PC-9 (cell line): ENCODE measurements around the gene CFHR5. TPM values are rescaled to one million over a fixed set of nuclear protein-coding genes. Genes with fewer than 3 reads are reported as not detected.

Experiments
- BruUV-seq: library from RNA; stranded (reverse); fragments of 400-500 nt; replicated peaks from 2 replicates; lab custom pipeline; 2021; lab: Mats Ljungman, UMichigan
- CTCF ChIA-PET: fragments of 300-600 bp; sonication (Branson Sonifier 250); formaldehyde crosslinking; loops from one replicate; lab custom pipeline; 2022; ENCODE audit warnings: antibody characterized with exemption; lab: Charles Lee
- POLR2A ChIA-PET: fragments of 300-600 bp; sonication (Branson Sonifier 250); formaldehyde crosslinking; loops from one replicate; lab custom pipeline; 2022; ENCODE audit warnings: antibody characterized with exemption; ENCODE audit not compliant: unreplicated experiment; lab: Charles Lee
- DNase-seq, 2 experiments: peaks; one replicate each; pipeline versions ENCODE4 v3.0.0 to v3.0.0-alpha.2; 2015 to 2022; ENCODE audit warnings: mixed read lengths in 1 of 2
- H2AFZ ChIP-seq: fragments of 200-600 bp; sonication (generic); 2 replicates; pipeline ENCODE4 v1.8.1; 2017; ENCODE audit warnings: antibody characterized with exemption
- H3F3A ChIP-seq: fragments of 200-600 bp; sonication (generic); 2 replicates; pipeline ENCODE4 v1.8.1; 2017; ENCODE audit warnings: antibody characterized with exemption, mild to moderate bottlenecking, low read depth; ENCODE audit not compliant: insufficient read depth
- H3K27ac ChIP-seq: fragments of 200-600 bp; sonication (generic); 2 replicates; pipeline ENCODE4 v1.6.1; 2016; ENCODE audit warnings: mixed run types
- H3K27me3 ChIP-seq: fragments of 200-600 bp; sonication (generic); 2 replicates; pipeline ENCODE4 v1.6.1; 2016; ENCODE audit warnings: low read depth, mixed run types; ENCODE audit not compliant: insufficient read depth
- H3K36me3 ChIP-seq: fragments of 200-600 bp; sonication (generic); 2 replicates; pipeline ENCODE4 v1.6.1; 2016; ENCODE audit warnings: low read depth, mixed run types
- H3K4me1 ChIP-seq: fragments of 200-600 bp; sonication (generic); replicated peaks from 2 replicates; pipeline ENCODE4 v1.6.1; 2016; ENCODE audit warnings: mixed run types; ENCODE audit not compliant: insufficient read depth
- H3K4me2 ChIP-seq: fragments of 200-600 bp; sonication (generic); 2 replicates; pipeline ENCODE4 v1.6.1; 2017; ENCODE audit warnings: mixed run types
- H3K4me3 ChIP-seq: fragments of 200-600 bp; sonication (generic); 2 replicates; pipeline ENCODE4 v1.6.1; 2016; ENCODE audit warnings: mixed run types
- H3K79me2 ChIP-seq: fragments of 200-600 bp; sonication (generic); 2 replicates; pipeline ENCODE4 v1.6.1; 2017; ENCODE audit warnings: low read depth, mixed run types
- H3K9me2 ChIP-seq: fragments of 200-600 bp; sonication (generic); 2 replicates; pipeline ENCODE4 v1.8.1; 2017; ENCODE audit warnings: mild to moderate bottlenecking; ENCODE audit not compliant: insufficient read depth
- H3K9me3 ChIP-seq: fragments of 200-600 bp; sonication (generic); 2 replicates; pipeline ENCODE4 v1.8.1; 2016; ENCODE audit warnings: low read depth; ENCODE audit not compliant: insufficient read depth
- H4K20me1 ChIP-seq: fragments of 200-600 bp; sonication (generic); 2 replicates; pipeline ENCODE4 v1.8.1; 2017; ENCODE audit not compliant: insufficient read depth
- EZH2 ChIP-seq: fragments of 200-600 bp; sonication (generic); IDR thresholded peaks from 2 replicates; pipeline ENCODE4 v1.8.0; 2017; ENCODE audit warnings: antibody characterized with exemption, low read depth
- intact Hi-C: fragments of 100-400 bp; cut with micrococcal nuclease; formaldehyde crosslinking; loops from one replicate; pipeline ENCODE4 v1.10.0; 2022; ENCODE audit not compliant: unreplicated experiment
- total RNA-seq: library from RNA; stranded (reverse); gene quantifications from 2 replicates; pipeline ENCODE4 v1.2.3, GENCODE V29; 2021
- TF ChIP-seq, protein P1 (sequence below): fragments of 200-600 bp; sonication (generic); conservative IDR thresholded peaks from 2 replicates; pipeline ENCODE4 v1.6.1; 2017; ENCODE audit warnings: mixed run types, antibody characterized with exemption, mild to moderate bottlenecking, moderate library complexity

The CFHR5 gene
- total RNA-seq, 1 experiment from 2014 or later, result not detected

DNA sequence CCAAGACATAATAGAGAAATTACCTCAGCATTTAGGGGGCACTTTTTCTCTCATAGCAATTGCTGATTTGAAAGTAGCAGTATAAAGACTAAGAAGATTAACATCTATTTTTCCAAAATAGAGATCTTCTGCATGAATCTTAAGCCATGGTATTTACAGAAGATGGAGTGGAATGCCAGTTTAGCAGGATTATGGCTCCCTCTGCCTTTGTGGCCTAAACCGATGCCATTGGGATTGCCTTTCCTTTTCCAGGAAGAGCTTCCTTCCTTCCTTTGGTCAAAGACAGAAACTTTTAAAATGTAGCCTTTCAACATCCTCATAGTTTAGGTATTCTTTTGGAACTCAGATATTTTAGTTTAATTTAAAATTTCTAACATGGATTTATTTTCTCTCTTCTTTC, 39.4 kb downstream of the CFHR5 start:
- CTCF ChIA-PET, result no interaction called here

DNA sequence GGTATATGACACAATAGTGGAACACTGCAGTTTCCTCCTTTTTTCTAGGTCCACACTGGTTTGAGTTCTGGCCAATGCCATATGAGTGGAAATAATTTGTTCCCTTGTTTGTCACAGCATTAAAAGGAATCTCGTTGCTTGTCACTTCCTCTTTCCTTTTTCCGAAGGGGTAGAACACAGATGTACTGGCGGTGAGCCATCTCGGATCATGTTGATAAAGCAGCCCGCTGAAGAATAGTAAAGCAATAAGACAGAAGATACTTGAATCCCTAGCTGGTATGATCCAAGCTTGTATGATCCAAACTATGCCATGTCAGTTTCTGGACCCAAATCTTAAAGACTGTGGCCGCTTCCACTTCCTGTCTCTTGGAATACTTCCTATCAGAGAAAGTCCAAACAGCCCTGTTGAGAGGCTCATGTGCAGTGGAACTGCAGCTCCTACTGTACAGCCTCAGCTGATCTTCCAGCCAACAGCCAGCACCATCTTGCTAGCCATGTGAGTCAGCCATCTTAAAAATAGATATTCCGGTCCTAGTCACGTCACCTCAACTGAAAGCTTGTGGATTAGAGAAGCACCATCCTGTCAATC, 40.3 kb downstream of the CFHR5 start:
- Histone ChIP-seq H2AFZ (no peak overlapping the region; the same call in 1 of the 2 replicates), H3K79me2 (no peaks in the 10 kb centered on the region), H3K4me3 (no peak overlapping the region), H3K4me1 (no peaks in the 10 kb centered on the region), H3F3A (no peaks in the 10 kb centered on the region), H3K36me3 (no peaks in the 10 kb centered on the region), H3K27ac (no peak overlapping the region), H3K9me3 (no peaks in the 10 kb centered on the region), H3K4me2 (no peak overlapping the region), H3K9me2 (no peaks in the 10 kb centered on the region; the same call in 1 of the 2 replicates), H4K20me1 (no peaks in the 10 kb centered on the region), H3K27me3 (no peaks in the 10 kb centered on the region)
- POLR2A ChIA-PET, result no interaction called here
- DNase-seq, result no peak
- intact Hi-C loops, result no loop called here
- BruUV-seq, result no TSS peak
- CTCF ChIA-PET, result no interaction called here
- TF ChIP-seq, protein P1, sequence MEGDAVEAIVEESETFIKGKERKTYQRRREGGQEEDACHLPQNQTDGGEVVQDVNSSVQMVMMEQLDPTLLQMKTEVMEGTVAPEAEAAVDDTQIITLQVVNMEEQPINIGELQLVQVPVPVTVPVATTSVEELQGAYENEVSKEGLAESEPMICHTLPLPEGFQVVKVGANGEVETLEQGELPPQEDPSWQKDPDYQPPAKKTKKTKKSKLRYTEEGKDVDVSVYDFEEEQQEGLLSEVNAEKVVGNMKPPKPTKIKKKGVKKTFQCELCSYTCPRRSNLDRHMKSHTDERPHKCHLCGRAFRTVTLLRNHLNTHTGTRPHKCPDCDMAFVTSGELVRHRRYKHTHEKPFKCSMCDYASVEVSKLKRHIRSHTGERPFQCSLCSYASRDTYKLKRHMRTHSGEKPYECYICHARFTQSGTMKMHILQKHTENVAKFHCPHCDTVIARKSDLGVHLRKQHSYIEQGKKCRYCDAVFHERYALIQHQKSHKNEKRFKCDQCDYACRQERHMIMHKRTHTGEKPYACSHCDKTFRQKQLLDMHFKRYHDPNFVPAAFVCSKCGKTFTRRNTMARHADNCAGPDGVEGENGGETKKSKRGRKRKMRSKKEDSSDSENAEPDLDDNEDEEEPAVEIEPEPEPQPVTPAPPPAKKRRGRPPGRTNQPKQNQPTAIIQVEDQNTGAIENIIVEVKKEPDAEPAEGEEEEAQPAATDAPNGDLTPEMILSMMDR, result no peak
- TF ChIP-seq EZH2, result no peak

More for the DNA sequence above, 39.4 kb downstream of the CFHR5 start:
- Histone ChIP-seq H3K4me3 (no peak overlapping the region), H3K4me2 (no peak overlapping the region), H3K36me3 (no peaks in the 10 kb centered on the region), H3K79me2 (no peaks in the 10 kb centered on the region), H2AFZ (no peak overlapping the region), H3F3A (no peaks in the 10 kb centered on the region), H3K4me1 (no peaks in the 10 kb centered on the region), H3K27me3 (no peaks in the 10 kb centered on the region), H3K27ac (no peak overlapping the region), H3K9me2 (no peaks in the 10 kb centered on the region; the same call in 1 of the 2 replicates), H3K9me3 (no peaks in the 10 kb centered on the region), H4K20me1 (no peaks in the 10 kb centered on the region)
- intact Hi-C loops, result no loop called here
- TF ChIP-seq, protein P1, result no peak
- no peak for TF ChIP-seq EZH2
- no TSS peak for BruUV-seq
- DNase-seq, result no peak
- POLR2A ChIA-PET, result no interaction called here

DNA sequence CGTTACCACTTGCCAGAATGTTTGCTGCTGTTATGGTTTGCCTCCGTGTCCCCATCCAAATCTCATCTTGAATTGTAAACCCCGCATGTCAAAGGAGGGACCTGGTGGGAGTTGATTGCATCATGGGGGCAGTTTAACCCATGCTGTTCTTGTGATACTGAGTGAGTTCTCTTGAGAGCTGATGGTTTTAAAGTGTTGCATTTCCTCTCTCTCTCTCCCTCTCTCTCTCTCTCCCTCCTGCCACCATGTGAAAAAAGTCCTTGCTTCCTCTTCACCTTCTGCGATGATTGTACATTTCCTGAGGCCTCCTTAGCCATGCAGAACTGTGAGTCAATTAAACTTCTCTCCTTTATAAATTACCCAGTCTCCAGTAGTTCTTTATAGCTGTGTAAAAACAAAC, 44.4 kb downstream of the CFHR5 start:
- H2AFZ ChIP-seq, result no peak overlapping the region
- ChIA-PET CTCF (no interaction called here), POLR2A (no interaction called here)
- peaks cover 12% of the 10 kb centered on the region for H3K4me1 ChIP-seq
- H4K20me1 ChIP-seq, result no peaks in the 10 kb centered on the region
- no peaks in the 10 kb centered on the region for H3F3A ChIP-seq
- H3K79me2 ChIP-seq, result no peaks in the 10 kb centered on the region
- intact Hi-C loops, result no loop called here
- no peak overlapping the region for H3K27ac ChIP-seq
- no peaks in the 10 kb centered on the region for H3K36me3 ChIP-seq
- BruUV-seq, result no TSS peak
- TF ChIP-seq EZH2, result no peak
- TF ChIP-seq, protein P1, result no peak
- no peak overlapping the region for H3K4me2 ChIP-seq
- H3K9me2 ChIP-seq, result no peaks in the 10 kb centered on the region; the same call in 1 of the 2 replicates
- DNase-seq, result no peak
- H3K9me3 ChIP-seq, result no peaks in the 10 kb centered on the region; the same call in 1 of the 2 replicates
- H3K4me3 ChIP-seq, result no peak overlapping the region
- H3K27me3 ChIP-seq, result no peaks in the 10 kb centered on the region
